ENCODE results near the gene KCNF1. TPM values are rescaled to one million over a fixed set of nuclear protein-coding genes. Genes with fewer than 3 reads are reported as not detected.

The KCNF1 gene
- total and polyA plus RNA-seq, 2 of the 8 experiments (the other 6 are each of a cell fraction or from before 2014, with no cell fraction given): 0.48 to 1.5 TPM

DNA sequence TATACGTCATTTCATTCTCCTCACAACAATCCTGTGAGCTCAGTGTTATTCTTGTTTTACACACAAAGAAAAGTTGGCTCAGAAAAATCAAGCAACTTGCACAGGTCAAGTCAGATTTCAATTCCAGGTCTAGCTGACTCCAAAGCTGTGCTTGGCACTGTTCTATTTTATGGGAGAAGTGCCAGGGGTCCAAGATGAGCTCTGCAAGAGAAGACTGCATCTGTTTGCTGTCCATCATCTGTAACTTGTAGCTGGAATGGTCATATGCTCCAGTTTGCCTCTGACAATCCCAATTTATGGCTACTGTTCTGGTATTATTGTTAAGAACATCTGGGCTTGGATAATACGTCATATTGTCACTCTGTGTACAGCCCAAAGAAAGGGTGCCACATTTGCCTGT lies 28.9 kb downstream of the KCNF1 start:
- FAIRE-seq: no peak
- ChIA-PET POLR2A (ENCODE audit: partially characterized antibody) (no interaction called here), CTCF (ENCODE audit: partially characterized antibody) (interaction anchor here (1.0 to 1.2 kb wide), 2 partner anchors 12 to 31 kb away, joined by 5 read pairs; no protein-coding TSS in a partner anchor)

More for the DNA sequence above, 28.9 kb downstream of the KCNF1 start:
- Histone ChIP-seq H3K79me2 (ENCODE audit: control insufficient read depth in 1 of 2, insufficient read depth in 2 of 2, low read length in 2 of 2) (no peaks in the 10 kb centered on the region), H3K4me2 (ENCODE audit: insufficient read depth in 1 of 2, low read depth in 2 of 2, low read length in 2 of 2) (no peak overlapping the region), H4K8ac (ENCODE audit: extremely low read depth, insufficient read depth, low read length) (no peak overlapping the region), H4K91ac (replicated peaks; ENCODE audit: insufficient read length, low read length) (no peak overlapping the region), H4K5ac (ENCODE audit: insufficient read length, low read depth, low read length) (no peak overlapping the region), H4K20me1 (replicated peaks in 1 of 2; ENCODE audit: control insufficient read depth in 1 of 2, insufficient read depth in 2 of 2, low read length in 2 of 2) (no peaks in the 10 kb centered on the region), H2BK15ac (ENCODE audit: low read length) (no peak overlapping the region), H3K9ac (replicated peaks in 1 of 4; ENCODE audit: extremely low read depth in 1 of 4, low read depth in 3 of 4, low read length in 3 of 4) (no peak overlapping the region), H3K18ac (ENCODE audit: extremely low read depth, low read length) (no peak overlapping the region), H3K79me1 (ENCODE audit: low read depth, low read length) (no peaks in the 10 kb centered on the region), H2AFZ (ENCODE audit: low read length) (no peak overlapping the region), H3K4me3 (ENCODE audit: extremely low read depth in 1 of 4, insufficient read depth in 2 of 4, low read depth in 3 of 4, low read length in 4 of 4) (no peak overlapping the region), H3K27ac (ENCODE audit: low read depth, low read length) (no peak overlapping the region), H3K4ac (replicated peaks; ENCODE audit: insufficient read length, low read depth, low read length) (no peak overlapping the region), H3K9me3 (ENCODE audit: insufficient read depth in 2 of 2, low read depth in 1 of 2, low read length in 1 of 2) (peaks cover 10 to 14% of the 10 kb centered on the region in 2 experiments; a peak in 3 of 4 replicates), H3K56ac (replicated peaks; ENCODE audit: insufficient read length, low read depth, low read length) (no peak overlapping the region), H2BK120ac (replicated peaks; ENCODE audit: low read depth, low read length) (no peak overlapping the region), H3K23ac (ENCODE audit: insufficient read length) (no peak overlapping the region), H2BK20ac (ENCODE audit: low read length) (no peak overlapping the region), H3K4me1 (replicated peaks in 1 of 4; ENCODE audit: control insufficient read depth in 3 of 4, insufficient read depth in 4 of 4, low read length in 3 of 4) (peaks cover 4 to 9% (median 5%) of the 10 kb centered on the region in 4 experiments; a peak in 6 of 7 replicates), H3K36me3 (ENCODE audit: control insufficient read depth in 2 of 4, insufficient read depth in 4 of 4, low read length in 3 of 4) (no peaks in the 10 kb centered on the region), H3K14ac (ENCODE audit: insufficient read length) (no peak overlapping the region), H2BK12ac (ENCODE audit: low read depth, low read length) (no peak overlapping the region), H2AK5ac (ENCODE audit: low read depth, low read length) (no peak overlapping the region), H3K27me3 (replicated peaks in 1 of 4; ENCODE audit: control insufficient read depth in 3 of 4, extremely low read depth in 1 of 4, insufficient read depth in 3 of 4, low read length in 3 of 4) (no peaks in the 10 kb centered on the region), H3K23me2 (ENCODE audit: low read depth, low read length) (no peaks in the 10 kb centered on the region), H2BK5ac (ENCODE audit: low read depth, low read length) (no peak overlapping the region)
- TF ChIP-seq SUZ12 (IDR thresholded peaks at IDR 0.05; ENCODE audit: low read length): no peak
- TF ChIP-seq ASH2L (IDR thresholded peaks at IDR 0.05; ENCODE audit: low read length): no peak
- no peak for TF ChIP-seq SIN3A (conservative IDR thresholded peaks at IDR 0.05 in 1 of 2, IDR thresholded peaks at IDR 0.05 in 1 of 2; ENCODE audit: low read depth in 1 of 2, low read length in 2 of 2)
- no peak for TF ChIP-seq KDM5A (IDR thresholded peaks at IDR 0.05; ENCODE audit: low read length)
- no peak for TF ChIP-seq BRCA1 (IDR thresholded peaks at IDR 0.05; ENCODE audit: low read depth, low read length)
- TF ChIP-seq SP2 (IDR thresholded peaks at IDR 0.05; ENCODE audit: low read length): no peak
- TF ChIP-seq SP4 (IDR thresholded peaks at IDR 0.05; ENCODE audit: low read length): no peak
- TF ChIP-seq TBP (IDR thresholded peaks at IDR 0.05; ENCODE audit: low read depth, low read length): no peak
- TF ChIP-seq EGR1 (IDR thresholded peaks at IDR 0.05; ENCODE audit: borderline replicate concordance, low read depth, low read length): no peak
- DNase-seq (ENCODE audit: low read depth in 1 of 2, low spot score in 2 of 2): no peak
- WGBS, 2 experiments (ENCODE audit: extremely low coverage in 1 of 2, insufficient coverage in 1 of 2, insufficient read length in 1 of 2, insufficient replicate concordance in 2 of 2, low coverage in 1 of 2, low lambda C conversion rate in 2 of 2, missing lambda C conversion rate in 1 of 2): 85% methylated on average over 2 of the region's 2 CpGs; no CpG with 5 or more reads in 1 of the 2 experiments
